Middle frontal gyrus (tissue), 1 donor: ENCODE measurements around the gene PGLYRP1.
A peak's percentile ranks its signal among the peaks of the same experiment; 100 is the strongest.

Source experiments
- DNase-seq: peaks from one replicate; pipeline ENCODE4 v3.0.0-alpha.2; 2015; ENCODE audit warnings: low spot score; ENCODE audit errors: extremely low spot score

PGLYRP1 gene

GRCh38 chr19:46002678-46003275, 20.1 kb downstream of the PGLYRP1 start:
- no peak for DNase-seq

DNA sequence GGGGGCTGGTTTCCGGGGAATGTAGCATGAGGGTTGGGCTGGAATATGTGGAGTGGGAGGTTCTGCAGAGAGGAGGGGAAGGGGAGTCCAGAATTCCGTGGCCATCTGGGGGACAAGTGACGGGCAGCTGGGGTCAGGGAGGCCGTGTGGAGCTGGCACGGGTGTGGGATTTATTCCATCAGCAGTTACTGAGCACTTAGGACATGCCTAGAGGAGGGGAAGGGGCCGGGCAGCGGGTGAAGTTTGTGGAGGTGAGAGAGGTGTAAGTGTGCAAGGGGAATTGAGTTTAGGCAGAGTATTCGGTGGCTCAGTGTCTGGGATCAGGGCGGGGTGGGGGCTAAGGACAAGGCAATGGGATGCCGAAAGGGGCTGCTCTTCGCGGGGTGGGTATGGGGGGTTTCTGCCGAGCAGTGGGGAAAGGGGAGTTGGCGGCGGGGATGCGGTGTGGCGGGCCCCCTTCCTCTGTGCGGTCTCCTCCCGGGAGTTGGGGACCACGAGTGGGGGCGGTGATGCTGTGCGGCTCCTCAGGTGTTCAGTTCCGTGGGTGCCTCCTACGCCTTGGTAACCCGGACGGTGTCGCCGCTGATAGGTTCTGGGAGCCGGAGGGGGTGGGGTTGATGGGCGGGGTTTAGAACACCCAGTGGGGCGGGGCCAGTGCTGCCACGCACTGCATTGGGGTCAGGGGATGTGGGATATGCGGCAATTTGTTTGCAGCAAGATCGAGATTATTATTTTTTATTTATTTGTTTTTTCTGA, 22.2 kb downstream of the PGLYRP1 start:
- DNase-seq = no peak

GRCh38 chr19:45999653-46000121, 23.2 kb downstream of the PGLYRP1 start:
- DNase-seq = no peak

DNA sequence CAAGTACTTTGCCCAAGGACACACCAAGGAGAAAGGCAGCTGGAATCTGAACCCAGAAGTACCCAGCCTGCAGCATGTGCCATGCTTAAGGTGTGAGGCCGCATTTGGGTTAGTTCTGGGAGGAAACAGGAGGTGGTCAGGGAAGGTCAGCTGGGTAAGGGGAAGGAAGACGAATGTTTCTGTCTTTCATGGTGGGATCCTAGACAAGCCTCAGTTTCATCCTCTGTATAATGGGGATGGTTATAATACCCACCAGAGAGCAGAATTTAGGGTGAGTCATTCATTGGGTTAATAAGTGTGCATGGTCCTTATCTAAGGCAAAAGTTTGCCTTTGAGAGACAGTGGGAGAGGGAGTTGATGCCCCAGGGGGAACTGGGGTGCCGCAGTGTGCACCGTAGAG, 24.0 kb downstream of the PGLYRP1 start:
- DNase-seq = no peak

DNA sequence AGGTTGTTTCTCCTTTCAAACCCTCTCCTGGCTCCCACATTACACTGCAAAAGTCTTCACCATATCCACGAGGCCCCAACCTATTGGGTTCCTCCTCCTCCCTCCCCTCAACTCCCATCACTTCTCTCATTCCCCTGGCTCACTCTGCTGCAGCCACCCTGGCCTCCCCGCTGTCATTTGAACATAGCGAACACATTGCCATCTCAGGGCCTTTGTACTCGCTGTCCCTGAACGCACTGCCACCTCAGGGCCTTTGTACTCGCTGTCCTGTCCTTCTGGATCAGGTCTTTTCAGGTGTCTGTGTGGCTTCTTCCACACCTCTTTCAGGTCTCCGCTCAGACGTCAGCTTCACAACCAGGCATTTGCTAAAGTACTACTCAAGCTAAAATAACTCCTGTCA, 25.9 kb downstream of the PGLYRP1 start:
- DNase-seq = no peak

- no peak for DNase-seq
Measured at GRCh38 chr19:45995715-45996385, 27.0 kb downstream of the PGLYRP1 start.

DNA sequence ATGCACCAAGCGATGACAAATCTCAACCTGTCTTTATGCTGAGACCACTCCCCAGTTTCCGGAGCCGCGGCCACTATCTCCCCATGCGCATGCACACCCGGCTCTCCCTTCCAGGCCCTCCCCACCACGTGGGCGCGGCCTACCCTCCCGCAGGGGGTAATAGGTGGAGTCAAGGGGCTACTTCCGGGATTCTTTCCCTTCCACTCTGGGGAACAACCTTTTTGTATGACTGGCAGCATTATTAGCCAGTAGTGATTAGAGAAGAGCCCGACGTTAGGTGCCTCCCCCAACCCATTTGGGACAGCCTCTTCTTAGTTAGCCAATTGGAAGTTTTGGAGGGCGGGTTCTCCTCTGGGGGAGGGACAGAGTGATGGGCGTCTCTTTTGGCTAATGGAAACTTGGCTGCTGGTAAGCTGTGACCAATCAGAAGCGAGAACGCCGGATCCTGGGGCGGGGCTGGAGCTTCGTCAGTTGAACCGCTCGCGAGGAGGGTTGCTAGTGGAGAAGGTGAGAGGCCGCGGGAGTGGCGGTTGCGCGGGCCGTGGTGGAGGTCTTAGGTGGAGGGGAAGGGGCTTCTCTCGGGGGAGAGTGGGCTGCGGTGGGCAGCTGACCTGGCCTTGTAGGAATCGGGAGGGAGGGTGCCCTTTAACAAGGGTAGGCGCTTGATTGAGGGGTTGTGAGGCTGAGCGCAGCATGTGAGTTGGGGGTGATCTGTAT, 27.7 kb downstream of the PGLYRP1 start, which contains the start of gene CCDC61:
Gene CCDC61 (plus strand): TSS at position 470 of the 717 bp plus-strand sequence. CDS start 7,552 bp downstream, outside the sequence.
- DNase-seq = peak; percentile 99

DNA sequence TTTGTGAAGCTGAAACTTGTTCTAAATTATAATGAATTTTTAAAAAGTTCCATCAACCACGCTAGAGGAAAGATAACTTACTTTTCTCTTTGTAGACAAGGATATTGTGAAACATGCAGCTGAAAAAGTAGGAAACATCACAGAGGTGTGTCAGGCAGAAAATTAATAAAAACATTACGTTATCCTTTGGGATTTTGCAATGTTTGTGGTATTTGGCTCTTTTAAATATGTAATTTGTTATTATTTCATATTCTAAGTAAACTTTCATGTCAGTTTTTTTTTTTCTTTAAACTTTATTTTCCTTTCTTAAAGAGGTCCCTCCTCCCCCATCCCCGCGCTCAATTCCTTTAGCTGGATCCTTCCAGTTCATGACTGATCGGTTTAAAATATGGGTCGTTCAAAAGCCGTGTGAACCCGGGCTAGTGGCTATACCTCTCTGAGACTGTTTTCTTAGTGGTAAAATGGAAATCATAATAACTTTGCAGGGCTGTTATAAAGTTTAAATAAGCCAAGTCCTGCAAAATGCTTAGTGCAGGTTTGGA, 28.3 kb downstream of the PGLYRP1 start:
- no peak for DNase-seq

DNA sequence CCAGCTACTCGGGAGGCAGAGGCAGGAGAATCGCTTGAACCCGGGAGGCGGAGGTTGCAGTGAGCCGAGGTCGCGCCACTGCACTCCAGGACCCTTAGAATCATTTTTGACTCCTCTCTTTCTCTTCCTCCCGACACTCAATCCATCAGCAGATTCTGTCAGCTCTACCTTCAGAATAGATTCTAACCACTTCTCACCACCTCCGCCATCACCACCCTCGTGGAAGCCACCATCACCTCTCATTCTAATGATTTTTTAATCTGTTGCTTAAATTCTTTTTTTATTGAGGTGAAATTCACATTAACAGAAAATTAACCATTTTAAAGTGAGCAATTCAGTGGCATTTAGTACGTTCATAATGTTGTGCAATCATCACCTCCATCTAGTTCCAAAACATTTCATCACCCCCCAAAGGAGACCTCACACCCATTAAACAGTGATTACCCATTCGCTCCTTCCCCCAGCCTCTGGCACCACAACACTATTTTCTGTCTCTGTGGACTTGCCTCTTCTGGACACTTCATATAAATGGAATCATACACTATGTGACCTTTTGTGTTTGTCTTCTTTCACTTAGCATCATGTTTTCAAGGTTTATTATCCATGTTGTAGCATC, 32.6 kb downstream of the PGLYRP1 start:
- no peak for DNase-seq

DNA sequence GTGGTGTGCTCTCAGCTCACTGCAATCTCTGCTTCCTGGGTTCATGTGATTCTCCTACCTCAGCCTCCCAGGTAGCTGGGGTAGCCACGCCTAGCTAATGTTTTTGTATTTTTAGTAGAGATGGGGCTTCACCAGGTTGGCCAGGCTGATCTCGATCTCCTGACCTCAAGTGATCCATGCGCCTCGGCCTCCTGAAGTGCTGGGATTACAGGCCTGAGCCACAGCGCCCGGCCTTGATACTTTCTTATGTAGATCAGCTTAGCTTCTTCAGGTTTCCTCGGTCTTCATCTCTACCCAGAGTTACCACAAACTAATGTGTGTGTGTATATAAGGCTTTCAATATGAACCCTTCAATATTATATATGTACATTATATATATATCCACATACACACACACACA, 37.5 kb downstream of the PGLYRP1 start:
- DNase-seq = no peak

DNA sequence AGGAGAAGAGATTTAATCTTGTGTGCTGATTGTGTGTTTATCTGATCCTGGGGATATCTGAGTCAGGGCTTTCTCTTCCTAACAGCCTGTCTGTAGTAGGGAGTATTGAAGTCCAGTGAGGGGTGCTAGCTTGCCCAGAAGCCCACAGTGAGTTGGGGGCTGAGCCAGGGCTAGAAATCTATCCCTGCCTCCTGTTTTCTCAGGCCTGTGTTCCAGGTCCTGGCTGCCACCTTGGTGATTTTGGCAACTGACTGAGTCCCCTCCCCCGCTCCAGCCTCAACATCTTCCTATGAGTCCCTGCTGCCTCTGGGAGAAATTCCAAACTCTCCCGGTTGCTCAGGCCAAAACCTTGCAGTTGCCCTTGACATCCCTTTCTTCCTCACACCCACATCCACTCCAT, 41.5 kb downstream of the PGLYRP1 start:
- DNase-seq = no peak

DNA sequence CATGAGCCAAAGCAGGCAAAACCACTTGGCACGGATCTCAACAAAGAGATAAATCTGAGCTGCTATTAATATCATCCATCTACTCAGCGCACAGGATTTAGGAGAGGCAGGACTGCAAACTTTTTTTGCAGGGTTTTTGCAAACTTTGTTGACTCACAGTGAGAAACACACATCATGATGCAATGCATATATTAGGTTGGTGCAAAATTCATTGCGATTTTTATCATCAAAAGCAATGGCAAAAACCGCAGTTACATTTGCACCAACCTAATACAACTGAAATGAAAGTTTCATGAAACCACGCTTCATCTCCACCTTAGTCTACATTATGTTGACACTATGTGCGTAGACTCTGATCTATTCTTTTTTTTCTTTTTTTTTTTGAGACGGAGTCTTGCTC, 44.7 kb downstream of the PGLYRP1 start:
- DNase-seq = no peak

DNA sequence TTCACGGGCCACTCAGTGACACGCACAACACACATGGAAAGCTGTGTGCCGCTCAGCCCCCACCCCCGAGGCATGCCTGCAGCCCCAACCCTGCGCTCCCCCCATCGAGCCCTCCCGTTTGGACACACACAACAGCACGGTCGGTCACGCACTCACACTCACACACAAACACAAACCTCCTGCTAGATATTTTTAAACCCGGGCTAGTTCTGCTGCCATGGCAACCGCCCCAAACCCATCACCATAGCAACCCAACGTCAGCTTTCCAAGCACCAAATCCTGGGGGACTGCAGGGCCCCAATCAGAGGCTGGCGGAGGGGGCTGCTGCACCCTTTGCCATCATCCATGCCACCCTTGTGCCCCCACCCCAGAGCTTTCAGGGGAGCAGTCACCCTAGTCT, 46.7 kb downstream of the PGLYRP1 start:
- DNase-seq = peak; percentile 64

- DNase-seq = no peak
Measured at GRCh38 chr19:45975306-45976070, 47.4 kb downstream of the PGLYRP1 start.

- DNase-seq = peak; percentile 66
Measured at GRCh38 chr19:45973553-45974338, 49.1 kb downstream of the PGLYRP1 start, which contains the start of gene NOVA2. TSS of gene NOVA2 (minus strand) at chr19:45973865. CDS start at chr19:45973351, 514 bp downstream.

DNA sequence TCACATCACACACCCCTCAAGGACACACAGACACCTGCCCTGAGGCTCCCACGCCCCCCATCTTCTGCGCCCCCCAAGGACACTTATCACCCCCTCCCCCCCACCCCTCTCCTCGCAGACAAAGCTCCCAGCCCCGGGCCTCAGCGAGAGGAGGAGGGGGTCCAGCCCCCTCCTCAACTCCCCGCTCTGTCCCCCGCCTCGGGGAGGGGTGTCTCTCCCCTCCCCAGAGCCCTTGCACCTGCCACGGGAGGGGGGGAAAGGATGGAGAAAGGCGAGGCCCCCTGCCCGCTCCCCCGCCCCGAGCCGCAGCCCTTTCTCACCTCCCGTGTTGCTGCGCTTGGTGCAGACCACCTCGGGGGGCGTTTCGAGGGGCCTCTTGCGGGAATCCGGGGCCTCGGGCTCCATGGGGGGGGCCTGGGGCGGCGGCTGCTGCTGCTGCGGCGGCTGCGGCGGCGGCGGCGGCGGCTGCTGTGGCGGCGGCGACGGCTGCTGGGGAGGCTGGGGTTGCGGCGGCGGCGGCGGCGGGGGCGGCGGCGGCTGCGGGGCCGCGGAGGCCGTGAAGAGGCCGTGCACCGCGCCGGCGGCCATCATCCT, 49.8 kb downstream of the PGLYRP1 start:
- no peak for DNase-seq

GRCh38 chr19:45972081-45972946, 50.5 kb downstream of the PGLYRP1 start:
- no peak for DNase-seq
